Brain microvascular endothelial cell (primary cell): Measurements from ENCODE around the gene HDAC9.
A peak's percentile ranks its signal among the peaks of the same experiment; 100 is the strongest.

Experiments used
- DNase-seq: peaks from one replicate; pipeline ENCODE4 v3.0.0-alpha.2; 2020
- H3K27ac ChIP-seq: fragments of 250-450 bp; sonication (Bioruptor Pico); 2 replicates; pipeline ENCODE4 v1.5.1; 2020; ENCODE audit warnings: mild to moderate bottlenecking, moderate library complexity
- H3K27me3 ChIP-seq: fragments of 250-450 bp; sonication (Bioruptor Pico); replicated peaks from 2 replicates; pipeline ENCODE4 v1.5.1; 2020; ENCODE audit warnings: mild to moderate bottlenecking
- H3K36me3 ChIP-seq: fragments of 250-450 bp; sonication (Bioruptor Pico); replicated peaks from 2 replicates; pipeline ENCODE4 v1.5.1; 2020; ENCODE audit warnings: mild to moderate bottlenecking
- H3K4me3 ChIP-seq: 2 replicates; pipeline ENCODE4 v1.5.1; 2011; ENCODE audit warnings: low read depth, mild to moderate bottlenecking, control low read depth, low read length, moderate library complexity
- in situ Hi-C: cut with HindIII; loops from 2 replicates; pipeline ENCODE4 v1.10.0; 2017; ENCODE audit warnings: low sequenced_read_pairs, low pct_ligation_motif_present
- TF ChIP-seq, protein P1 (sequence below): IDR thresholded peaks from 2 replicates; pipeline ENCODE4 v1.5.1; 2011; ENCODE audit warnings: low read depth, mild to moderate bottlenecking, moderate library complexity, low read length, control low read depth, inconsistent platforms; ENCODE audit errors: missing control alignments

HDAC9 gene

DNA sequence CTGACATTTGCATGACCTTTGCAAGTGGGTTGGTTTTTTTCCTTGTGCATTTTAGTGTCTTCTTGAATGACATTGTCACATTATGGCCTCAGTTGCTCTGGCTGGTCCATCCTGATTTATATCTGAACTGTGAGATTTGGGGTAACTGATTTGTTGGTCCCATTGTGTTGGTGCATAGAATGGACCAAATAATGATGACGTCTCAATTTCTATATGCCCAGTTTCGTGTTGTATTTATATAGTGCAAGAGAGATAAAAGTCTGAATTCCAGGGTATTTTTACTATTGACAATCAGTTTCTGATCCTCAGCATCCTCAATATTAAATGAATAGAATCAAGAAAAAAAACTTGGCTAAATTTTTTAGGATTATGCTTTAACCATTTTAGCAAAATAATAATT, 281.8 kb downstream of the HDAC9 start:
- H3K36me3 ChIP-seq, result no peaks in the 10 kb centered on the region
- no peak overlapping the region for H3K27ac ChIP-seq
- H3K4me3 ChIP-seq, result no peak overlapping the region
- TF ChIP-seq, protein P1, sequence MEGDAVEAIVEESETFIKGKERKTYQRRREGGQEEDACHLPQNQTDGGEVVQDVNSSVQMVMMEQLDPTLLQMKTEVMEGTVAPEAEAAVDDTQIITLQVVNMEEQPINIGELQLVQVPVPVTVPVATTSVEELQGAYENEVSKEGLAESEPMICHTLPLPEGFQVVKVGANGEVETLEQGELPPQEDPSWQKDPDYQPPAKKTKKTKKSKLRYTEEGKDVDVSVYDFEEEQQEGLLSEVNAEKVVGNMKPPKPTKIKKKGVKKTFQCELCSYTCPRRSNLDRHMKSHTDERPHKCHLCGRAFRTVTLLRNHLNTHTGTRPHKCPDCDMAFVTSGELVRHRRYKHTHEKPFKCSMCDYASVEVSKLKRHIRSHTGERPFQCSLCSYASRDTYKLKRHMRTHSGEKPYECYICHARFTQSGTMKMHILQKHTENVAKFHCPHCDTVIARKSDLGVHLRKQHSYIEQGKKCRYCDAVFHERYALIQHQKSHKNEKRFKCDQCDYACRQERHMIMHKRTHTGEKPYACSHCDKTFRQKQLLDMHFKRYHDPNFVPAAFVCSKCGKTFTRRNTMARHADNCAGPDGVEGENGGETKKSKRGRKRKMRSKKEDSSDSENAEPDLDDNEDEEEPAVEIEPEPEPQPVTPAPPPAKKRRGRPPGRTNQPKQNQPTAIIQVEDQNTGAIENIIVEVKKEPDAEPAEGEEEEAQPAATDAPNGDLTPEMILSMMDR, result no peak
- DNase-seq, result no peak
- no peaks in the 10 kb centered on the region for H3K27me3 ChIP-seq
- in situ Hi-C loops, result no loop called here

DNA sequence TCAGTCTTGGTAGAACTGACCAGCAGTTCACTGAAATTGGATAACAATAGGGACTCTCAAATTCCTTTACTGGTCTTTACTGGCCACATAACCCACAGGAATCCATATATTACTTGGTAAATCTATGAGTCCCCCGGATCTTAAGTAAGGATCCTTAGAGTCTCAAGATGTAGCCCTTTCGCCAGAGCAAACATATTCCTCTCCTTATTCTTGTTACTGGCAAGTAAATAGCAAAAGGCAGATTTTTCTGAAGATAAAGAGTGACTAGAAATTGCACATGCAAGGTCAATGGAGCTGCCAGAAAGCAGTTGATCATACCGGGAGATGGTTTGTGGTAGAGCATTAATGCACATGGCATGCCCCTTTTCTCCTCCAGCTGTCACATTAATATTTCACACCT, 283.0 kb downstream of the HDAC9 start:
- TF ChIP-seq, protein P1, result no peak
- peak; percentile 37 for DNase-seq
- in situ Hi-C loops, result no loop called here
- Histone ChIP-seq H3K36me3 (no peaks in the 10 kb centered on the region), H3K27me3 (no peaks in the 10 kb centered on the region), H3K27ac (no peak overlapping the region), H3K4me3 (no peak overlapping the region)

DNA sequence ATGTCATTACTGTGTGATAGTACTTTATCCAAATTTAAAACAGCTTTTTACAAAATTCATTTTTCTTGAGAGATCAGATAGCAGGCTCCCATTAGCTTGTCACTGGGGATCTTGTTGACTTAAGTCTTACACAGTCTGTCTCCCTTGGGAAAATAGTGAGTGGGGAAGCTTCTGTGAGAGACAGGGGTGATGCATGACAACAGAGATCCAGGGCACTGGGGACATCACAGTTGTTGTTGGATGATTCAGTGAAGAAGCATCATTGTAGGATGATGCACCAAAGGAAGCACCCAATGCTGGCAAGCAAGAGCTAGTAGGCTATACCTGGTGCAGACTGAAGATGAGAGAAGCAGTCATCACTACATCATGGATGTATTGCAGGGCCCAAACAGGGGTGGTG, 284.7 kb downstream of the HDAC9 start:
- in situ Hi-C loops, result no loop called here
- Histone ChIP-seq H3K36me3 (no peaks in the 10 kb centered on the region), H3K27me3 (no peaks in the 10 kb centered on the region), H3K27ac (no peak overlapping the region), H3K4me3 (no peak overlapping the region)
- TF ChIP-seq, protein P1, result no peak
- DNase-seq, result no peak

DNA sequence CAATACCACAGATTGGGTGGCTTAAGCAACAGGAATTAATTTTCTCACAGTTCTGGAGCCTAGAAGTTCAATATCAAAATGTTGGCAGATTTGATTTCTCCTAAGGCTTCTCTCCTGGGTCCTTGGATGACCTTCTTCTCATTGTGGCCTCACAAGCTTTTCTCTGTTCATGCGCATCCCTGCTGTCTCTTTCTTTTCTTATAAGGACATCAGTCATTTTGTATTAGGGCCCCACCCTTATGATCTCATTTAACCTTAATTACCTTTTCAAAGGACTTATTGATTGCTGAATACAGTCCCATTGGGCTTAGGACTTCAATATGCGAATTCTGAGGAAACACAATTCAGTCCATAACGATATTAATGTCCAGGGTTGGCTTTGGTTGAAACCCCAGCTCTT, 285.4 kb downstream of the HDAC9 start:
- Histone ChIP-seq H3K27me3 (no peaks in the 10 kb centered on the region), H3K36me3 (no peaks in the 10 kb centered on the region), H3K27ac (no peak overlapping the region), H3K4me3 (no peak overlapping the region)
- TF ChIP-seq, protein P1, result no peak
- no peak for DNase-seq
- in situ Hi-C loops, result no loop called here

DNA sequence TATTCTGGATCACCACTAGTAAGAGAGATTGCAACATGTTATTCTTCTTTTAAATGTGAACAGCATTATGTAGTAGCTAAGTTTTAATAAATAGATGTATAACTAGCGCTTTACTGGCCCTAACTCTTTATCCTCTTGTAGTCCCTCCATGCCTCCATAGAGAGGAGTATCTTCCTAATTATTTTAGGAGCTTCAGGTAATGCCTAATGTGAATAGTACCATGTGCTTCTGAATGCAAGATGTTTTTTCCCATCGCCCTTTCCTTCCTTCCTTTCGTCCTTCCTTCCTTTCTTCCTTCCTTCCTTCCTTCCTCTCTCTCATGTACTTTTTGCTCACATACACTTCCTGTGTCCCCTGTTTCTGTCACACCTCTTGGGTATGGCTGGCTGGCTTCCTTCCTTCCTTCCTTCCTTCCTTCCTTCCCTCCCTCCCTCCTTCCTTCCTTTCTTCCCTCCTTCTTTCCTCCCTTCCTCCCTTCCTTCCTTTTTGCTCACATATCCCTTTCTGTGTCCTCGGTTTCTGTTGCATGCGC, 290.7 kb downstream of the HDAC9 start:
- Histone ChIP-seq H3K27ac (no peak overlapping the region), H3K36me3 (no peaks in the 10 kb centered on the region), H3K4me3 (no peak overlapping the region), H3K27me3 (no peaks in the 10 kb centered on the region)
- TF ChIP-seq, protein P1, result no peak
- in situ Hi-C loops, result no loop called here
- no peak for DNase-seq

DNA sequence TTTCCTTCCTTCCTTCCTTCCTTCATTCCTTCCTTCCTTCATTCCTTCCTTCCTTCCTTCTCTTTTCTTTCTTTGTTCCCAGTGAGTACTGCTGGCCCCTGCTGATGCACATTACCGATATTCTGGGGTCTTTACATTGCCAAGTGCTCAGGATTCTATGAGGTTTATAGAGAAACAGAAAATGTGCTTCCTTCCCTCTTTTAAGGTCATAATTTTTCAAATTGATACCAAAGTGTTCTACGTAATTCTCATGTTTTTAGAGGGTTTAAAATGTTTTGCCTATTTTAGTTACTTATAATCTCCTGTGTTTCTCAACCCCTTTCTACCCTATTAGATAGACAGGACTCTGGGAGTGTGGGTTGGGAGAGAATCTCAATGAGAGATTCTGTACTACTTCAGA, 291.2 kb downstream of the HDAC9 start:
- Histone ChIP-seq H3K4me3 (no peak overlapping the region), H3K27me3 (no peaks in the 10 kb centered on the region), H3K27ac (no peak overlapping the region), H3K36me3 (no peaks in the 10 kb centered on the region)
- in situ Hi-C loops, result no loop called here
- TF ChIP-seq, protein P1, result no peak
- DNase-seq, result no peak
